ENCODE results near the gene DNAJC8.

The DNAJC8 gene

DNA sequence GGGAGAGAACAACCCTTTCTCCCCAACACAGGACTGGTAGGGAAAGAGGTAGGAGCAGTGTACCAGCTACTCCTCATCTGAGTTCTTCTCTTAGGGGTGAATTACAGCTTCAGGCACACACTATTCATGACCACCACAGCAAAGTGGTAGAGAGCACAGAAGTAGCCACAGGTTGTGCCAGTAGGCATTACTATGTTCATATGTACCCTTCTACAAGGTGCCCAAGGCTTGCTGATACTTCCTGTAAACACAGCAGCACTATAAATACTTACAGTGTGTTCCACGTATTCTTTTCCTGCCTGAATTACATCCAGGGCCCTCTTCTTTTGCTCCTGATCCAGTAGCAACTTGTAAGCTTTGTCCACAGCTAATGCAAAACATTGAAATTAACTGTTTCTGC is 23.1 kb downstream of the DNAJC8 start:
- TF ChIP-seq ZFP30 (CRISPR knock-in tag; IDR thresholded peaks at IDR 0.05) (no peak), BACH2 (CRISPR knock-in tag; IDR thresholded peaks at IDR 0.05; ENCODE audit: borderline replicate concordance) (no peak), SNAI2 (CRISPR knock-in tag; IDR thresholded peaks at IDR 0.05) (no peak), ZFP3 (CRISPR knock-in tag; IDR thresholded peaks at IDR 0.05) (no peak), RARB (CRISPR knock-in tag; IDR thresholded peaks at IDR 0.05) (no peak), ISL1 (CRISPR knock-in tag; IDR thresholded peaks at IDR 0.05) (no peak), ESRRG (CRISPR knock-in tag; IDR thresholded peaks at IDR 0.05) (no peak), ZNF8 (CRISPR knock-in tag; IDR thresholded peaks at IDR 0.05) (no peak), GLIS3 (CRISPR knock-in tag; IDR thresholded peaks at IDR 0.05) (no peak)
- TF ChIP-seq, protein P1, sequence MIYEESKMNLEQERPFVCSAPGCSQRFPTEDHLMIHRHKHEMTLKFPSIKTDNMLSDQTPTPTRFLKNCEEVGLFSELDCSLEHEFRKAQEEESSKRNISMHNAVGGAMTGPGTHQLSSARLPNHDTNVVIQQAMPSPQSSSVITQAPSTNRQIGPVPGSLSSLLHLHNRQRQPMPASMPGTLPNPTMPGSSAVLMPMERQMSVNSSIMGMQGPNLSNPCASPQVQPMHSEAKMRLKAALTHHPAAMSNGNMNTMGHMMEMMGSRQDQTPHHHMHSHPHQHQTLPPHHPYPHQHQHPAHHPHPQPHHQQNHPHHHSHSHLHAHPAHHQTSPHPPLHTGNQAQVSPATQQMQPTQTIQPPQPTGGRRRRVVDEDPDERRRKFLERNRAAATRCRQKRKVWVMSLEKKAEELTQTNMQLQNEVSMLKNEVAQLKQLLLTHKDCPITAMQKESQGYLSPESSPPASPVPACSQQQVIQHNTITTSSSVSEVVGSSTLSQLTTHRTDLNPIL (CRISPR knock-in tag; IDR thresholded peaks at IDR 0.05; ENCODE audit: low read depth) = no peak
- ATAC-seq = no peak

DNA sequence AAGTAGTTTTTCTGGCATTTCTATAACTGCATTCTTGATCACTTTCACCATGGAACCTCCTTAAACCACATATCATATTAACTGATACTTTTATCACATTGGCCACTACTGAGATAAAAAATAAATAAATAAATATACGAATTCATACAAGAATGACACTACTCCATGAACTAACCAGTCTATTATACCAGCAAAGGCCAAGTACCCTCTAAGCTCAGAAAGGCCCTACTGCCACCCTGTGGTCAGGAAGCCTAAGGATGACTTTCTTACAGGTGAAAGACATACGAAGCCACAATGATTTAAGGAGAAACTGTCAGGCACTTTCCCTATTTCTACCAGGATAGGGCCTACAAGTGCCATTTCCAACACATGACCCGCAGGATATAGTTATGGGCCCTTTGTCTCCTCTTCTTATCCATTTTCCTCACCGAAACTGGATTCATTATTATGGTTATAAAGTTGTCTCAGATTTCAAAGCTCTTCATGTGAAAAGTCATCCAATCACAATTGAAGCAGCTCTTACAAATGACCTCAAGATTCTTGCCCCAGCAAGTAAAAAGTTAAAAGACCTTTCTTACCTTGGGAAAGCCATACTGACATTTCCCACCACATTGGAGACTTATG is 23.9 kb downstream of the DNAJC8 start:
- peak; percentile 93 for ATAC-seq
- TF ChIP-seq ZFP3 (CRISPR knock-in tag; IDR thresholded peaks at IDR 0.05) (no peak), ESRRG (CRISPR knock-in tag; IDR thresholded peaks at IDR 0.05) (no peak), TOX (CRISPR knock-in tag; IDR thresholded peaks at IDR 0.05; ENCODE audit: borderline replicate concordance) (no peak), SNAI2 (CRISPR knock-in tag; IDR thresholded peaks at IDR 0.05) (no peak), ZNF565 (CRISPR knock-in tag; conservative IDR thresholded peaks at IDR 0.05; ENCODE audit: low read depth) (no peak), TCF4 (CRISPR knock-in tag; IDR thresholded peaks at IDR 0.05; ENCODE audit: borderline replicate concordance) (no peak), ARNTL (CRISPR knock-in tag; IDR thresholded peaks at IDR 0.05; ENCODE audit: borderline replicate concordance, low read depth) (no peak), POU6F1 (CRISPR knock-in tag; IDR thresholded peaks at IDR 0.05; ENCODE audit: borderline replicate concordance, low read depth) (no peak), OSR1 (CRISPR knock-in tag; IDR thresholded peaks at IDR 0.05) (no peak)
- TF ChIP-seq, protein P1 (CRISPR knock-in tag; IDR thresholded peaks at IDR 0.05; ENCODE audit: low read depth) = no peak

DNA sequence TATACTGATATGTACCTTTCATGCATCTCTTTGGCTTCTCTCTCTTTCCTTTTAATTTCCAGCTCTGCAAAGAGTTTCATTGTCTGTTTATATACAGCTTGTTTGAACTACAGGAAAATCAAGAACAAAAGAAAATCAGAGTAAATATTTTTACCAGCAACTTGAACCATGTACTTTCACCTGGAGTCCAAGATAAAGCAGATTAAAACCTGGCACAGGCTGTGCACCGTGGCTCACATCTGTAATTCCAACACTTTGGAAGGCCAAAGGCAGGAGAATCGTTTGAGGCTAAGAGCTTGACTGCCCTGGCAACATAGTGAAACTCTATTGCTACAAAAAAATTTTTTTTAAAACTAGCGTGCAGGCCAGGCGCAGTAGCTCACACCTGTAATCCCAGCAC is 27.6 kb downstream of the DNAJC8 start:
- no peak for ATAC-seq
- TF ChIP-seq OSR1 (CRISPR knock-in tag; IDR thresholded peaks at IDR 0.05) = no peak

- ATAC-seq = no peak
- TF ChIP-seq BACH2 (CRISPR knock-in tag; IDR thresholded peaks at IDR 0.05; ENCODE audit: borderline replicate concordance) (no peak), TSHZ2 (CRISPR knock-in tag; IDR thresholded peaks at IDR 0.05) (no peak), TCF4 (CRISPR knock-in tag; IDR thresholded peaks at IDR 0.05; ENCODE audit: borderline replicate concordance) (no peak)
Observed at GRCh38 chr1:28200234-28200873, 32.5 kb downstream of the DNAJC8 start.

All from SK-N-SH treated with all-trans-retinoic acid at 6 μM for 48 hours (cell line).